Cardiac atrium fibroblast (primary cell): ENCODE measurements around the gene TWF1. TPM values are rescaled to one million over a fixed set of nuclear protein-coding genes. Genes with fewer than 3 reads are reported as not detected.

ENCODE experiments used
- total RNA-seq: library from RNA; depleted of rRNA; stranded (reverse); fragments of >200 nt; gene quantifications from 2 replicates; pipeline ENCODE4 v1.2.3, GENCODE V29; 2015

Gene TWF1
- 87.7 and 112 TPM in 2 replicates for total RNA-seq

GRCh38 chr12:43805860-43806736, at the start of gene TWF1:
TWF1 (minus strand) TSS chr12:43806317; CDS start chr12:43806245, 72 bp downstream.

GRCh38 chr12:43835656-43836474, 29.7 kb upstream of the TWF1 start, which contains the start of gene TMEM117:
TMEM117 (plus strand) TSS chr12:43836081.

GRCh38 chr12:43758728-43759563, 47.2 kb downstream of the TWF1 start, which contains the start of the genes IRAK4 and PUS7L:
IRAK4 (plus strand) TSS chr12:43758951; CDS start chr12:43768112, 9,161 bp downstream.
PUS7L (minus strand) TSS chr12:43758790; CDS start chr12:43755245, 3,545 bp downstream.

Other genes starting within 250 kb of the TWF1 start
- gene PUS7L, start 47.5 kb downstream of the TWF1 start, total RNA-seq: 9.2 and 13.6 TPM in 2 replicates
- gene IRAK4, start 47.4 kb downstream of the TWF1 start, total RNA-seq: 12.6 and 13.0 TPM in 2 replicates
- 4.5 and 6.2 TPM in 2 replicates for gene TMEM117, start 29.8 kb upstream of the TWF1 start, total RNA-seq